Esophagus (tissue), 2 donors: Measurements from ENCODE around the gene KCNJ11. TPM values are rescaled to one million over a fixed set of nuclear protein-coding genes. Genes with fewer than 3 reads are reported as not detected.

Experiments used
- H3K27ac ChIP-seq, 2 donors: one replicate each; pipeline ENCODE4 v1.5.1; 2013; ENCODE audit warnings: low read depth in 2 of 2, mild to moderate bottlenecking in 2 of 2, inconsistent platforms in 1 of 2, low read length in 1 of 2, moderate library complexity in 1 of 2
- H3K27me3 ChIP-seq, 2 donors: one replicate each; pipeline ENCODE4 v1.6.1; 2013; ENCODE audit warnings: low read length in 2 of 2, control low read depth in 1 of 2, mild to moderate bottlenecking in 1 of 2; ENCODE audit not compliant: insufficient read depth in 2 of 2, control insufficient read depth in 1 of 2
- H3K36me3 ChIP-seq, 2 donors: one replicate each; pipeline ENCODE4 v1.6.1; 2013; ENCODE audit warnings: low read length in 1 of 2; ENCODE audit not compliant: control insufficient read depth in 2 of 2, insufficient read depth in 2 of 2
- H3K4me1 ChIP-seq, 2 donors: one replicate each; pipeline ENCODE4 v1.6.1; 2013; ENCODE audit warnings: low read length in 1 of 2; ENCODE audit not compliant: control insufficient read depth in 2 of 2, insufficient read depth in 2 of 2
- H3K4me3 ChIP-seq, 2 donors: one replicate each; pipeline ENCODE4 v1.5.1; 2013; ENCODE audit warnings: low read length in 2 of 2, mild to moderate bottlenecking in 2 of 2, low read depth in 1 of 2, moderate library complexity in 1 of 2
- H3K9me3 ChIP-seq, 2 donors: one replicate each; pipeline ENCODE4 v1.6.1; 2013; ENCODE audit warnings: mild to moderate bottlenecking in 2 of 2, low read depth in 1 of 2, low read length in 1 of 2, moderate library complexity in 1 of 2; ENCODE audit not compliant: control insufficient read depth in 2 of 2, insufficient read depth in 1 of 2
- WGBS, 2 donors: extraction: QIAGEN DNeasy Blood & Tissue Kit; methylation state at CpG; one replicate each; pipeline ENCODE4 v1.1.7; 2013; 5-methylcytosine and 5-hydroxymethylcytosine counted together
- polyA plus RNA-seq, 2 donors: library from polyadenylated mRNA; stranded (reverse); fragments of 200-250 nt; gene quantifications; one replicate each; pipeline ENCODE4 v1.2.3, GENCODE V29; 2013
- donor health status: healthy with polysubstance abuse.
- donor health status: Bipolar disorder and iron deficiency.

The KCNJ11 gene
- polyA plus RNA-seq, 2 donors = 0.67 to 0.71 TPM

DNA sequence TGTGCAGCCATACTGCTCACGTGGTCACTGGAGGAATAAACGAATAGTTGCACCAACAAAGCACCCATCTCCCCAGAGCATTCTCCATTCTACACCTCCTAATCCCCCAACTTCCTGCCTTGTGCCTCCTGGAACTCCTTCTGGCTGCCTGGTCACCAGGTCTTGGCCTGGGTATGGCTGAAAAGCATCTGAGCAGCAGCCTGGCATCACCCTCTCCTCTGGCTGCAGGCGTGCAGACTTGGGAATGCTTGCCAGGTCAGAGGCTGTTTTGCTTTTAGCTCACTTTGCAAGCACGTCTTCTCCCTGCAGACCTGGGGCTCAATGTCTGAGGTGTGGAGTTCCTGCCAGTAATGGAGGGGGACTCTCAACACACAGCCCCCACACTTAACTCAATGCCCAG is 33.3 kb upstream of the KCNJ11 start:
- Histone ChIP-seq H3K4me3 (no peak overlapping the region), H3K27me3 (no peaks in the 10 kb centered on the region), H3K36me3 (no peaks in the 10 kb centered on the region), H3K4me1 (no peaks in the 10 kb centered on the region), H3K27ac (no peak overlapping the region), H3K9me3 (no peaks in the 10 kb centered on the region)
- 44 to 57% methylated on average over 4 of the region's 4 CpGs for WGBS, 2 donors

DNA sequence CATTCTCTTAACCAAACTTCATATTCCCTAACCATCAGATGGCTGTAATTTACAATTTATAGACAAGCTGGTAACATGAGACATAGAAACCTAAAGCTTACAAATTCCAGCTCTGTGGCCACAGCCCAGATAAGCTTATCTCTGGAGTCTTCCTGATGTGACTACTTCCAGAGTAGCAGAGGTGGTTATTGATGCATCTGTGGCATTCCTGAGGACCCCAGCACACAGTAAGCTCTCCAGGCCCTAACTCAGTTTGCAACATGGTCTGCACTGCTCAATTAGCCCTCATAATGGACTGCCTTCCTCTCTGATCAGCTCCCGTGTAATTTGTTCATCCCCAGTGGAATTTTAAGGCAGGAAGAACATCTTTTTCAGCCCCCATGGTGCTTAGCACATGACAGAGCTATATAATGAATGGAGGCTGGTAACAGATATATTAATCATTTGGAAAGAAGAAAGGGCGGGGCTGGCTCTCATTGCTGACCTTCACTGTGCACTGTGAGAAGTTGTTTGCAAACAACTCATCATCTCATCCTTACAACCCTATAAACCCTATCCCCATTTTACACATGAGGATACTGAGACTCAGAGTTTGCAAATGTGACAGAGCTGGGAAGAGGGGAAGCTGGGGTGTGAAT is 30.1 kb upstream of the KCNJ11 start:
- H3K36me3 ChIP-seq = no peaks in the 10 kb centered on the region
- no peak overlapping the region for H3K27ac ChIP-seq
- peaks cover 0 to 3% of the 10 kb centered on the region in 2 donors for H3K27me3 ChIP-seq
- H3K4me3 ChIP-seq = no peak overlapping the region
- 49 to 52% methylated on average over 2 of the region's 2 CpGs for WGBS, 2 donors
- no peaks in the 10 kb centered on the region for H3K9me3 ChIP-seq
- H3K4me1 ChIP-seq = no peaks in the 10 kb centered on the region

DNA sequence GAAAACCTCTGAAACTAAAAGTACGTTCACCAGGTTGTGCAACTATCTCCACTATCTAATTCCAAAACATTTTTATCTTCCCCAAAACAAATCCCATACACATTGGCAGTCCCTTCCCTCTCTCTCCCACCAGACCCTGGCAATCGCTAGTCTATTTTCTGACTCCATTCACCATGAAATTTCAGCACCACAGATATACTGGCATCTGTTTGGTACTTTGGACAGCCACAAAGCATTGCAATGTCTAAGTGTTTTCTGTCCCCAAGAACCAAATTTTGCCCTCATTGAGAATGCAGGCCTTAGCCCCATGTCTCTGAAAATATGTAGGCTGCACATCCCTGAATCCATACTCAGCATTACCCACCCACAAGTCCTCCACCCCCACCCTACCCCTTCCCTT is 28.0 kb upstream of the KCNJ11 start:
- 69% methylated on average over 2 of the region's 2 CpGs for WGBS, 2 donors
- H3K27me3 ChIP-seq = peaks cover 0 to 3% of the 10 kb centered on the region in 2 donors

DNA sequence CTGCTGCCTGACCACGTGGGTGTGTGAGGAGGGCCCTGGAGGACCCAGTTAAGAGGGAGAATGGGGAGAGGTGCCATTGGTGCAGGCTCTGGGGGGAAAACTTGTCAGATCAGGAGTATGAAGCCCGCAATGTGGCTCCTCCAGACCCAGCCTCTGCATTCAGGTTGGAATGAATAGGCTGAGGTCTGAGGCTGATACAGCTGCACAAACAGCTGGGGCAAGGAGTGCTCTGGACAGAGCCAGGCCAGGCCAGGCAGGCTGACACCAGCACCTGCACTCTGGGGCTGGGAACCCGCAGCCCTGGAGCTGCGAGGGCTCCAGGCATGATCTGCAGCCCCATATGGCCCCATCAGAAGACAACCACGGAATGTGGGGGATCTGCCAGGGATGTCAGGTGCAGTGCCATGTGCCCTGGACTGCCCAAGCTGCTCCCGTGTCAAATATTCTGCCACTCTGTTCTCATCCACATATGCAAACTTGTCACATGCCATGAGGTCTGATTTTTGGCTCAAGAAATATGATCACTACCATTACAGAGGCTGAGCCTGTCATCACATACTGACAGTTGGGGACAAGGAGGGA is 27.2 kb upstream of the KCNJ11 start:
- Histone ChIP-seq H3K27me3 (peaks cover 0 to 3% of the 10 kb centered on the region in 2 donors), H3K9me3 (no peaks in the 10 kb centered on the region), H3K4me1 (no peaks in the 10 kb centered on the region), H3K36me3 (no peaks in the 10 kb centered on the region), H3K27ac (no peak overlapping the region), H3K4me3 (no peak overlapping the region)
- WGBS, 2 donors = 59 to 60% methylated on average over 6 of the region's 6 CpGs

More for the DNA sequence above, 28.0 kb upstream of the KCNJ11 start:
- H3K27ac ChIP-seq = no peak overlapping the region
- H3K4me3 ChIP-seq = no peak overlapping the region
- no peaks in the 10 kb centered on the region for H3K9me3 ChIP-seq
- H3K4me1 ChIP-seq = no peaks in the 10 kb centered on the region
- H3K36me3 ChIP-seq = no peaks in the 10 kb centered on the region

DNA sequence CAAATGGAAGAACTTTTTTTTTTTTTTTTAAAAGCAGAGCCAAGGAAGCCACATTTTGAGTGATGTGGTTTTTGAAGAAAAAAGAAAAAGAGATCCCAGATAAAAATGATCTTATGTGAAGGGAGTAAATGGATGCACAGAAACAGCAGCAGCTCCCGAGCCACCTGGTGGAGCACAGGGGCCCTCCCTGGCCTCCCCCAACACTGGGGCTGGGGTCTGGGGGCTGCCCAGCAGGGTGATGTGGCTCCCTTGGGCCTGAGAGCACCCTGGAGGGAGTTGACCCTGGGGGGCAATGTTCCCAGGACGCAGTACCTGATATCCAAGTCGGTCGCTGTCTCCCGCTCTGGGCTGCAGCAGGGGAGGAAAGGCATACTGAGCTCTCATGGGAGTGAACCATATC is 26.5 kb upstream of the KCNJ11 start:
- Histone ChIP-seq H3K4me1 (no peaks in the 10 kb centered on the region), H3K27ac (no peak overlapping the region)

DNA sequence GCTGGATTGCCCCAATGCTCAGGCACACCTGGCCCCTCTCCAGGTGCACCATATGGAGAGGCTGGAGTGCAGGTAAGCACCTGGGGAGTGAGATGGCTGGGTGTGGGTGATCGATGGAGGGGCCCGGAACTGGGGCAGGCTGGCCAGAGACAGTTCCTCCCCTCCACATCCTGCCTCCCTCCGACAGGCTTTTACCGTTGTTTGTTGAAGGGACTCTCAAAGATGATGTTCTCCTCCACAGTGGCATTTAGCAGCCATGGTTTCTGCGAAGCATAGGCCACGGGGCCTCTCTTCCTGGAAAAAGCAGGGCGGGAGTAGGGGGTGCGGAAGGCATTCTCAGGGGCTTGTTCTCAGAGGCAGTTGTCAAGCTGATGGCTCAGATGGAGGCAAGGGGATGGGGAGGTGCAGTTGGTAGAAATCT is 25.9 kb upstream of the KCNJ11 start:
- no peaks in the 10 kb centered on the region for H3K36me3 ChIP-seq
- H3K27me3 ChIP-seq = peaks cover 0 to 3% of the 10 kb centered on the region in 2 donors
- 68 to 75% methylated on average over 8 of the region's 8 CpGs for WGBS, 2 donors
- H3K4me1 ChIP-seq = no peaks in the 10 kb centered on the region
- H3K9me3 ChIP-seq = no peaks in the 10 kb centered on the region
- no peak overlapping the region for H3K27ac ChIP-seq
- no peak overlapping the region for H3K4me3 ChIP-seq

More for the DNA sequence above, 26.5 kb upstream of the KCNJ11 start:
- Histone ChIP-seq H3K36me3 (no peaks in the 10 kb centered on the region), H3K27me3 (peaks cover 0 to 3% of the 10 kb centered on the region in 2 donors), H3K9me3 (no peaks in the 10 kb centered on the region), H3K4me3 (no peak overlapping the region)
- 90 to 93% methylated on average over 5 of the region's 5 CpGs for WGBS, 2 donors

DNA sequence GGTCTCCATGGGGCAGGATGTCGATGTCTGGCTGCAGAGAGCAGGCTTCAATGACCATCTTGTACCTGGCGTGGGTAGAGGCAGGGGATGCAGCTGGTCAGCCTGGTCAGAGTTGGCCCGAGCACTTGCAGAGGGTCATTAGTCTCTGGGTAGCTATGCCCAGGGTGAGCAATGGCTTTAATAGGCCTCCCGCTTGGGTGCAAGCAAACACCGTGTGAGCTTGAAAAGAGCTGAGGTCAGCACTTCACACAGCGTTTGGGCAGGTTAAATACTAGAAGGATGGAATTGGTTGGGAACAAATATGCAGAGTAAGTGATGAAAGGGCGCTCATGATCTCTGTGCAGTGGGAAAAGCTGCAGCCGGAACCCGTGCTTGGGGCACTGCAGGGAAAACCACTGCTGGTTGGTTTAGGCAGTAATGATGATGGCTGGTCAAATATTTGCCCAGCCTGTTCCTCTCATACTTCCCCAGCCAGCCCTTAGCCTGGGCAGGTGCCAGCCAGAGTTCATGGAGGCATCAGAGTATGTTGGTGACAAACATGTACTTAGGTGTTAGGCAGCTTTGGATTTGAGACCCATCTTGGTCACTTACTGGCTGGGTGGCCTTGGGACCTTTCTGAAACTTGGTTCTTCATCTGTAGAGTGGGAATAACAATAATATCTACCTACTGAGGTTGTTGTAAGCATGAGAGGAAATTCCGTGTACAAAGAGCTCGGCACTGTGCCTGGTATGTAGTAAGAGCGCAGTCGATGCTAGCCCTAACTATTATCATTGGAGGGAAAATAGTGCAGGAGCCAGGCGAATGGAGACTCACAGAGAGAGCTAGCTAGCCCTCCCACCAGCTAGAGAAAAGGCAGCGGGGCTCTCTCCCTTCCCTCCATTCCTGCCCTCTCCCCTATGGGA is 25.2 kb upstream of the KCNJ11 start:
- Histone ChIP-seq H3K27ac (no peak overlapping the region), H3K27me3 (peaks cover 0 to 3% of the 10 kb centered on the region in 2 donors), H3K9me3 (no peaks in the 10 kb centered on the region), H3K4me1 (no peaks in the 10 kb centered on the region), H3K36me3 (no peaks in the 10 kb centered on the region), H3K4me3 (no peak overlapping the region)
- 62 to 73% methylated on average over 15 of the region's 15 CpGs for WGBS, 2 donors

DNA sequence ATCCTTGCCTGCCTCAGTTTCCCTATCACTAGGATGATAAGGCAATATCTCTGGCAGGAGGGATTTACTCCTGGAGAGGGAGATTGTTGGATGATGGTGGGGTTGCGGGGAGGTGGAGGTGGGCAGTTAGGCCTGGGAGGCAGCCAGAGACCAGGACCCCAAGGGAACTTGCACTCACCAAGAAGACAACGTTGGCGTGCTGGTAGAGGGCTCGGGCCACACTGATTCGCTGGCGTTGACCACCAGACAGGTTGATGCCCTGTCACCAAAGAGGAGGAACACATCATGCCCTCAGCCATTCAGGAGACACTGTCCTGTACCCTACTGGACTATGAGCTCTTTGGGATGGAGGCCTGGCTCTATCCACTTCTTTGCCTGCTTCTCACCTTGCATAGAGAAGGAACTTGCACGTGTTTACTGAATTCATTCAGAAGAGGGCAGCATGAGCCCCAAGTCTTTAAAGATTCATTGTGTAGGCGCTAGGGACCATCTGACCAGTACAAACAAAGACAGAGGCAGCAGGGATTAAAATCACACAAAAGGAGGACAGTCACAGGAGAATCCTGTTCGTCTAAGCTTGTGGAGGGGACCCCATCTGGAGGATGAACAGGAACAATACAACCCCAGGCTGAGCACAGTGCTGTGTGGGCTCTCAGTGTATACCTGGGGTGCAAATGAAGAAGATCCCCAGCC is 24.2 kb upstream of the KCNJ11 start:
- H3K9me3 ChIP-seq = no peaks in the 10 kb centered on the region
- H3K4me3 ChIP-seq = no peak overlapping the region
- H3K27ac ChIP-seq = no peak overlapping the region
- H3K4me1 ChIP-seq = no peaks in the 10 kb centered on the region
- no peaks in the 10 kb centered on the region for H3K36me3 ChIP-seq
- 81% methylated on average over 9 of the region's 9 CpGs for WGBS, 2 donors
- H3K27me3 ChIP-seq = peaks cover 0 to 3% of the 10 kb centered on the region in 2 donors

DNA sequence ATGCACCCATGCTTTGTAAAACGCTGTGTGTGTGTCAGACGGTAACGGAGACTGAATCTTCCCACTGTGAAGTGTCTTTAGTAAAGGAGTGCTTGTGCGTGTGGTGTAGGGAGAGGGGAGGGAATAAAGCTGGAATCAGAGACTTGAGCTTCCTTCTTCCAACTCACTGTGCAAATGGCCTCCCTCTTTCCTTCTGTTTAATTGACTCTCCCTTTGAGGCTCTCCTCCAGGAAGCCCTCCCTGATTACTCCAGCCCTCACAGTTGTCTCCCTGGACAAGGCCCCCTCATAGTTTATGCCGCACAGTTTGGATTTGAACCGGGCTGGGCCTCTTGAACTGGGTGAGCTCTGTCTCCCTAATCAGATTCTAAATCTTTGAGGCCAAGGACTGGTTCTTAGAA is 23.0 kb upstream of the KCNJ11 start:
- no peak overlapping the region for H3K4me3 ChIP-seq
- H3K27me3 ChIP-seq = peaks cover 0 to 3% of the 10 kb centered on the region in 2 donors
- H3K9me3 ChIP-seq = no peaks in the 10 kb centered on the region
- H3K4me1 ChIP-seq = no peaks in the 10 kb centered on the region
- WGBS, 2 donors = 74 to 76% methylated on average over 6 of the region's 6 CpGs
- H3K27ac ChIP-seq = no peak overlapping the region
- no peaks in the 10 kb centered on the region for H3K36me3 ChIP-seq
